HCT116 (cell line): Measurements from ENCODE around the gene R3HDM4. TPM values are rescaled to one million over a fixed set of nuclear protein-coding genes. Genes with fewer than 3 reads are reported as not detected.

ENCODE experiments used
- ATAC-seq: fragments of 200-7000 bp; cut with Tn5 transposase; 2 replicates; pipeline ENCODE4 v1.9.1; 2020; ENCODE audit warnings: mild to moderate bottlenecking, moderate library complexity
- BruUV-seq: library from RNA; stranded (reverse); fragments of 400-500 nt; replicated peaks from 2 replicates; lab custom pipeline; 2021; lab: Mats Ljungman, UMichigan
- CTCF ChIA-PET: fragments of 300-600 bp; sonication (Branson Sonifier 250); formaldehyde crosslinking; loops from one replicate; lab custom pipeline; 2021; ENCODE audit warnings: antibody characterized with exemption; lab: Charles Lee
- POLR2A ChIA-PET: fragments of 300-600, 350-600 bp; sonication (Branson Sonifier 250); formaldehyde crosslinking; loops from one replicate; lab custom pipeline; 2021; ENCODE audit warnings: antibody characterized with exemption; lab: Charles Lee
- RAD21 ChIA-PET, 2 experiments: fragments of 300-600 bp; sonication (Branson Sonifier 250); formaldehyde crosslinking; loops; one replicate each; lab custom pipeline; 2023; ENCODE audit warnings: low total read pairs in 2 of 2; ENCODE audit not compliant: uncharacterized antibody in 2 of 2, unreplicated experiment in 2 of 2, low non-redundant PET in 1 of 2; lab: Charles Lee
- DNase-seq: peaks from one replicate; pipeline ENCODE4 v3.0.0-alpha.2; 2010; ENCODE audit warnings: low read depth, low spot score
- H2AFZ ChIP-seq: fragments of 200-600 bp; shearing (Covaris generic), sonication (generic); 2 replicates; pipeline ENCODE4 v1.6.1; 2017; ENCODE audit warnings: low read depth, mixed run types, mixed read lengths, antibody characterized with exemption, low read length; ENCODE audit not compliant: poor library complexity, severe bottlenecking
- H3K27ac ChIP-seq: 2 replicates; pipeline ENCODE4 v1.5.1; 2012; ENCODE audit warnings: low read depth, low read length
- H3K27me3 ChIP-seq: fragments of 200-600 bp; sonication (generic); 2 replicates; pipeline ENCODE4 v1.6.1; 2016; ENCODE audit warnings: mixed run types, low read length, mixed read lengths; ENCODE audit not compliant: insufficient read depth
- H3K36me3 ChIP-seq, 2 experiments: fragments of 200-500 bp in 1 of 2; fragments of 200-600 bp in 1 of 2; sonication (Bioruptor generic) in 1 of 2; sonication (generic) in 1 of 2; 2 replicates each; pipeline versions ENCODE4 v1.5.1 to v1.6.1; 2014 to 2016; ENCODE audit warnings: low read length in 2 of 2, inconsistent platforms in 1 of 2, mixed read lengths in 1 of 2, mixed run types in 1 of 2; ENCODE audit not compliant: insufficient read depth in 2 of 2, control insufficient read depth in 1 of 2
- H3K4me1 ChIP-seq, 2 experiments: fragments of 200-600 bp in 1 of 2; sonication (generic) in 1 of 2; 2 replicates each; pipeline versions ENCODE4 v1.5.1 to v1.6.1; 2012 to 2017; ENCODE audit warnings: low read length in 2 of 2, inconsistent platforms in 1 of 2, mild to moderate bottlenecking in 1 of 2, mixed read lengths in 1 of 2, mixed run types in 1 of 2, moderate library complexity in 1 of 2; ENCODE audit not compliant: insufficient read depth in 2 of 2, control insufficient read depth in 1 of 2
- H3K4me2 ChIP-seq: fragments of 200-600 bp; sonication (generic); 2 replicates; pipeline ENCODE4 v1.6.1; 2017; ENCODE audit warnings: mixed run types, low read length, mixed read lengths
- H3K4me3 ChIP-seq, 2 experiments: fragments of 200-600 bp in 1 of 2; sonication (generic) in 1 of 2; replicated peaks in 1 of 2; 2 replicates each; pipeline ENCODE4 v1.5.1; 2011 to 2016; ENCODE audit warnings: low read length in 2 of 2, control low read depth in 1 of 2, low read depth in 1 of 2, mild to moderate bottlenecking in 1 of 2, mixed read lengths in 1 of 2, mixed run types in 1 of 2
- H3K79me2 ChIP-seq: fragments of 200-600 bp; sonication (generic); 2 replicates; pipeline ENCODE4 v1.6.1; 2017; ENCODE audit warnings: mild to moderate bottlenecking, mixed run types, low read length, moderate library complexity, mixed read lengths; ENCODE audit not compliant: insufficient read depth
- H3K9ac ChIP-seq: fragments of 200-600 bp; sonication (generic); 2 replicates; pipeline ENCODE4 v1.6.1; 2016; ENCODE audit warnings: low read length, mixed read lengths
- H3K9me2 ChIP-seq: fragments of 200-600 bp; sonication (generic), shearing (Covaris generic); 2 replicates; pipeline ENCODE4 v1.6.1; 2017; ENCODE audit warnings: mixed run types, mild to moderate bottlenecking, moderate library complexity; ENCODE audit not compliant: insufficient read depth
- H3K9me3 ChIP-seq, 2 experiments: fragments of 200-500 bp in 1 of 2; fragments of 200-600 bp in 1 of 2; sonication (Bioruptor generic) in 1 of 2; sonication (generic) in 1 of 2; 2 replicates each; pipeline ENCODE4 v1.6.1; 2014 to 2017; ENCODE audit warnings: low read length in 2 of 2, mixed read lengths in 2 of 2, inconsistent platforms in 1 of 2, low read depth in 1 of 2, mild to moderate bottlenecking in 1 of 2, mixed run types in 1 of 2, moderate library complexity in 1 of 2; ENCODE audit not compliant: control insufficient read depth in 1 of 2, insufficient read depth in 1 of 2
- H4K20me1 ChIP-seq: fragments of 200-600 bp; sonication (generic), shearing (Covaris generic); 2 replicates; pipeline ENCODE4 v1.6.1; 2017; ENCODE audit warnings: mixed run types, mild to moderate bottlenecking, moderate library complexity; ENCODE audit not compliant: insufficient read depth
- CEBPB ChIP-seq: IDR thresholded peaks from 2 replicates; pipeline ENCODE4 v1.6.1; 2012; ENCODE audit warnings: low read depth
- POLR2AphosphoS5 ChIP-seq: IDR thresholded peaks from 2 replicates; pipeline ENCODE4 v1.6.1; 2011; ENCODE audit warnings: mild to moderate bottlenecking, low read depth, low read length, moderate library complexity
- SIN3A ChIP-seq: IDR thresholded peaks from 2 replicates; pipeline ENCODE4 v1.6.1; 2012; ENCODE audit warnings: low read depth
- YY1 ChIP-seq: IDR thresholded peaks from 2 replicates; pipeline ENCODE4 v1.6.1; 2011; ENCODE audit warnings: low read length, low read depth, moderate library complexity, mild to moderate bottlenecking; ENCODE audit not compliant: insufficient replicate concordance; ENCODE audit errors: extremely low read depth
- ZNF274 ChIP-seq: fragments of 200-500 bp; sonication (Bioruptor generic); IDR thresholded peaks from 2 replicates; pipeline ENCODE4 v1.6.1; 2014; ENCODE audit warnings: mild to moderate bottlenecking, low read depth, low read length, inconsistent platforms
- intact Hi-C: fragments of 100-400 bp; cut with micrococcal nuclease; formaldehyde crosslinking; loops from 2 replicates; pipeline ENCODE4 v1.10.0; 2022
- total RNA-seq: library from RNA; stranded (reverse); gene quantifications from one replicate; pipeline ENCODE4 v1.2.1, GENCODE V29; 2021; ENCODE audit not compliant: unreplicated experiment
- TF ChIP-seq, protein P1 (sequence below): IDR thresholded peaks from 2 replicates; pipeline ENCODE4 v1.6.1; 2011; ENCODE audit warnings: mild to moderate bottlenecking, low read length, moderate library complexity; ENCODE audit not compliant: insufficient replicate concordance; ENCODE audit errors: extremely low read depth

R3HDM4 gene
- total RNA-seq, 1 experiment from 2014 or later: 92.3 TPM

DNA sequence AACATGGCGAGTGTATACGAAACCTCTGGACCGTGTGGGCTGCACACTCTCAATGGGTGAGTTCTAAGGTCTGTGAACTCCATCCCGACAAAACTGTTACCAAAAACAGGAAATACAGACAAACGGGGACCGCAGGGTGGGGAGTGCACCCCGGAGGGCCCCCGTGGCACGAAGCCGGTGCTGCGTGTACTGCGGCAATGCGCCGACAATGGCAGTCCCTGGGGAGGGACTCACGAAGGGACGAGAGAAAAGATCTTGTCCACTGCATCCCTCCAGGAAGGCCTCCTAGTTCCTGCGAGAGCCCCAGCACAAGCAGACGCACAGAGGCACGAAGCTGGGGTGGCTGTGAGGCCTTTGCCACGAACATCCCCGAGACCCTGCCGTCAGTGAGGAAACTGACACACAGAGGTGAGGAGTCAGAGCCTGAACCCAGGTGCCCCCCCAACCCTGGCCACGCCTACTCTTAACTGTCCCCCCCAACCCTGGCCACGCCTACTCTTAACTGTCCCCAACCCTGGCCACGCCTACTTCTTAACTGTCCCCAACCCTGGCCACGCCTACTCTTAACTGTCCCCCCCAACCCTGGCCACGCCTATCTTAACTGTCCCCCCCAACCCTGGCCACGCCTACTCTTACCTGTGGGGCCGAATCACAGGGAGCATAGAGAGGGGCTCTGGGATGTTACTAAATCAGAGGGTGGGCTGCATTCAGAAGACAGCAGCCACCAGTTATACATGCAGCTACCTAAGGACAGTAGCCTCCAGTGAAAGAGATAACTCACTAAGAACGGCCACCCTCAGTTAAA is 24.2 kb downstream of the R3HDM4 start:
- Histone ChIP-seq H3K4me3 (no peak overlapping the region), H4K20me1 (no peaks in the 10 kb centered on the region), H3K36me3 (peaks cover 9 to 19% of the 10 kb centered on the region in 2 experiments; a peak in 3 of 4 replicates), H3K27ac (no peak overlapping the region), H3K79me2 (peaks cover 12% of the 10 kb centered on the region; the same call in 1 of the 2 replicates), H3K27me3 (no peaks in the 10 kb centered on the region), H2AFZ (no peak overlapping the region), H3K9ac (no peak overlapping the region), H3K9me3 (no peaks in the 10 kb centered on the region), H3K9me2 (no peaks in the 10 kb centered on the region), H3K4me1 (peaks cover 13 to 25% of the 10 kb centered on the region in 2 experiments), H3K4me2 (no peak overlapping the region)
- ChIA-PET RAD21 (no interaction called here), CTCF (no interaction called here), POLR2A (interaction anchor here (0.6 kb wide), 1 partner anchor 567 kb away, joined by 4 read pairs; no protein-coding TSS in a partner anchor)
- intact Hi-C loops: no loop called here
- TF ChIP-seq CEBPB (no peak), SIN3A (no peak), ZNF274 (no peak), YY1 (no peak), POLR2AphosphoS5 (no peak)
- TF ChIP-seq, protein P1, sequence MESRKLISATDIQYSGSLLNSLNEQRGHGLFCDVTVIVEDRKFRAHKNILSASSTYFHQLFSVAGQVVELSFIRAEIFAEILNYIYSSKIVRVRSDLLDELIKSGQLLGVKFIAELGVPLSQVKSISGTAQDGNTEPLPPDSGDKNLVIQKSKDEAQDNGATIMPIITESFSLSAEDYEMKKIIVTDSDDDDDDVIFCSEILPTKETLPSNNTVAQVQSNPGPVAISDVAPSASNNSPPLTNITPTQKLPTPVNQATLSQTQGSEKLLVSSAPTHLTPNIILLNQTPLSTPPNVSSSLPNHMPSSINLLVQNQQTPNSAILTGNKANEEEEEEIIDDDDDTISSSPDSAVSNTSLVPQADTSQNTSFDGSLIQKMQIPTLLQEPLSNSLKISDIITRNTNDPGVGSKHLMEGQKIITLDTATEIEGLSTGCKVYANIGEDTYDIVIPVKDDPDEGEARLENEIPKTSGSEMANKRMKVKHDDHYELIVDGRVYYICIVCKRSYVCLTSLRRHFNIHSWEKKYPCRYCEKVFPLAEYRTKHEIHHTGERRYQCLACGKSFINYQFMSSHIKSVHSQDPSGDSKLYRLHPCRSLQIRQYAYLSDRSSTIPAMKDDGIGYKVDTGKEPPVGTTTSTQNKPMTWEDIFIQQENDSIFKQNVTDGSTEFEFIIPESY: no peak
- TSS peak; percentile 31 for BruUV-seq
- DNase-seq (no peak), ATAC-seq (no peak)
